G401.6 (cell line): ENCODE results near the gene CH25H.
A peak's percentile ranks its signal among the peaks of the same experiment; 100 is the strongest.
"Not testable (repeated sequence)": the region's sequence is repeated elsewhere in the genome, so short reads cannot be mapped to it uniquely, and the experiment has no call there.

ENCODE experiments used
- FAIRE-seq: peaks from 2 replicates; lab custom pipeline; 2012; peaks lifted over from hg19 to GRCh38; lab: Jason Lieb, UNC

CH25H gene, protein sequence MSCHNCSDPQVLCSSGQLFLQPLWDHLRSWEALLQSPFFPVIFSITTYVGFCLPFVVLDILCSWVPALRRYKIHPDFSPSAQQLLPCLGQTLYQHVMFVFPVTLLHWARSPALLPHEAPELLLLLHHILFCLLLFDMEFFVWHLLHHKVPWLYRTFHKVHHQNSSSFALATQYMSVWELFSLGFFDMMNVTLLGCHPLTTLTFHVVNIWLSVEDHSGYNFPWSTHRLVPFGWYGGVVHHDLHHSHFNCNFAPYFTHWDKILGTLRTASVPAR

DNA sequence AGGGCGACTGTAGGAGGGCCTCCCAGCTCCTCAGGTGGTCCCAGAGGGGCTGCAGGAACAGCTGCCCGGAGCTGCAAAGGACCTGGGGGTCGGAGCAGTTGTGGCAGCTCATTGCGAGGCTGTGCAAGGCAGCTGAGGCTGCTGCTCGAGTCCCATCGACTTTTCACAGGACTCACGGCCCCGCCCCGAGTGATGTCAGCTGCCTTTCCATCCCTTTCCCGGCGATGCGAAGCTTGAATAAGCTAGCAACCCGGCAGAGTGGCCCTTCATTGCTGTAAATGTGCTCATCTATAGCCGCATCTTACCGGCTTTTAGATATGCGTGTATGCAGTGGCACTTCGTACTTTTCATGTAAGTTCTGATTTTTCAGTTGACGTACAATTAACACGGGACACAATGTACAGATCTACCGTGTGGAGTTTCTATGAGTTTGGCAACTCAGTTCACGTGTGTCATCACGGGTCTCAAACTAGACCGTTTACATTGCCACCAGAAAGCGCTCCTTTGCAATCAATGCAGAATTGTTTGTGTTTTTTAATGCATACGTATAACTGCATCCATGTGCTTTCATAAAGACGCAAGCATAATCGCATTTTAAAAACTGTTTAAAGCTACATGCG is at the start of gene CH25H:
Gene CH25H (minus strand): TSS at position 137 of the 620 bp plus-strand sequence. CDS start 25 bp downstream, at position 112.
- FAIRE-seq = no peak

DNA sequence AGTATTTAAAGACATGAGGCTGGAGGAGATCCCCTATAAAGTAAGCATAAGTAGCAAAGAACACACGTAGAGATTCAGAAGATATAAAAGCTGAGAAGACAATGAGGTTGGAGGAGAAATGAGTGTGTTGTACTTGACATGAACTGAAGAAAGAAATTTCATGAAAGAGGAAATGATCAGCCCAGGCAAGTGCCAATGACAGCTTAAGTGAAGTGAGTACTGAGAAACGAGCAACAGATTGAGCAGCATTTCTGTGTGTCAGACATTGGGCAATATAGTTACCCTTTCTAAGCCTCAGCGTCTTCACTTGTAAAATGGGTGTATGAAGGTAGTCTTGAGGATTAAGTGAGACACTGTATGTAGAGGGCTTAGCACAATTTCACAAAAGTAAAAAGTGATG is 49.2 kb upstream of the CH25H start:
- FAIRE-seq = no peak

DNA sequence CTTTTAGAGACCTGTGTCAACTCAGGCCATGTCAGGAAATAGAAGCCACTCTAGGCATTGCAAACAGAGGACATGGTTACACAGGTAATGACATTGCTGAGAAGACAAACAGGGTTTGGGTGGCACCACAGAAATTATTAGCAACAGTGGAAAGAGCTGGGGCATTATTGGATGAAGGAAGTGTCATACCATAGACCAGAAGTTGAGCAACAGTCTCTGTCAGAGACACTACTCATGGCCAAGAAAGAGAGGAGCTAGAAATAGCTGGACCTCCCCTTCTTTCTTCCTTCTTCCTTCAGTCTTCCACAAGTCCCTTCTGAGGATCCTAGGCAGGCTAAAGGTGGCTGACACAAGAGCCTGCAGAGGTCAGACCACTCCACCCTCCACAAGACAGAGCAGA is 48.7 kb upstream of the CH25H start:
- no peak for FAIRE-seq

DNA sequence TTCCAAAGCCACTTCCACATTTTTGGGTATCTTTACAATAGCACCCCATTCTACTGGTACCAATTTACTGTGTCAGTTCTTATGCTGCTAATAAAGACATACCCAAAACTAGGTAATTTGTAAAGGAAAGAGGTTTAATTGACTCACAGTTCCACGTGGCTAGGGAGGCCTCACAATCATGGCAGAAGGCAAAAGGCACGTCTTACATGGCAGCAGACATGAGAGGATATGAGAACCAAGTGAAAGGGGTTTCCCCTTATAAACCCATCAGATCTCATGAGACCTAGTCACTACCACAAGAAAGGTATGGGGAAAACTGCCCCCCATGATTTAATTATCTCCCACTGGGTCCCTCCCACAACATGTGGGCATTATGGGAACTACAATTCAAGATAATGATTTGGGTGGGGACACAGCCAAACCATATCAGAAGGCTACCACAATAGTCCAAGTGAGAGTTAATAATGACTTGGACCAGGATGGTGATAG is 48.0 kb upstream of the CH25H start:
- not testable (repeated sequence) for FAIRE-seq

DNA sequence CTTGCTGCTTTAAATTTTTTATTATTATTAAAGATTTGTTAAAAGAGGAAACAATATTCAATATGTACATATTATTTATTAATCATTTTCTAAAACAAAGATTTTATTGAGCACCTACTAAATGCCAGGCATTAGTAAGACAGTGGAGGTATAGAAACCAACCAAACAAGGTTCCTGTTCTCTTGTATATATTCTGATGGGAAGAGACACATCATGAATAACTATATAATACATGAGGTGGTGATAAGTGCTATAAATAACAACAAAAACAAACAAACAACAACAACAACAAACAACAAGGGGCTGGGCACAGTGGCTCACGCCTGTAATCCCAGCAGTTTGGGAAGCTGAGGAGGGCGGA is 45.1 kb upstream of the CH25H start:
- no peak for FAIRE-seq

DNA sequence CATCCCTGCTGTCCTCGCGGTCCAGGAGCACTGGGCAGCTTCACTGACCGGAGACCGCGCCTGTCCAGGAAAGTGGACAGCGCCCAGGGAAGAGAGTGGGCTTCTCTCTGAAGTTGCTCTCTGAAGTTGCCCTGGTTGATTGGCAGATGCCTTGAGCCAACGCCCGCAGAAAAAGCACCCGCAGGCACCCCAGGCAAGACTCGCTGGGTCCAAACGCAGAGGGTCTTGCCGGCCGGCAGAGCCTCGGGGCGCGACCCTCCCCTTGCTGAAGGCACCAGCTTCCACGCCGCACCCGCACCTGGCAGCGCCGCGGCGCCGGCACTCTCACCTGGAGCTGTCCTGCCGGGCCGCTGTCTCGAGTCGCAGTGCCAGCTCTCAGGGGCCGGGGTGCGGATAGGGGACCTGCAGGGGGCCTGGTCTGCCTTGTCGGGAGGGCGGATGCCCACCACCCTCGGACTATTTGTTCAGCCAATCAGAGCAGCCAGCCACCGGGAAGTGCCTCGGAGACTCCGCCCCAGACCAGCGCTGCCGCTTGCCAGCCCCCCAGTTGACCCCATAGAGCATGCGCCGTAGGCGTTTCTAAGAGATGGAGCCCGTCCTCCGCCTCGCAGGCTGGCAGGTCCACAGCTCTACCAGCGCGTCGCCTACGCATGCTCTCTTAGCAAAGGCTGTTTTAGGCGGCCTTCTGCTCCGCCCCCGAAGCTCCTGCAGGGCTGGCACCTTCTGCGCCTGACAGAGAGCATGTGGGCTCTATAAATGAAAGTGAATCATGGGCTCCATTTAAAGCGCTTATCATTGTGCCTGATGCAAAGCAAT is 44.5 kb upstream of the CH25H start, which contains the start of gene LIPA:
Gene LIPA (minus strand): TSS at position 367 of the 816 bp plus-strand sequence. CDS start 4,127 bp downstream, outside the sequence.
- FAIRE-seq = peak; percentile 95

DNA sequence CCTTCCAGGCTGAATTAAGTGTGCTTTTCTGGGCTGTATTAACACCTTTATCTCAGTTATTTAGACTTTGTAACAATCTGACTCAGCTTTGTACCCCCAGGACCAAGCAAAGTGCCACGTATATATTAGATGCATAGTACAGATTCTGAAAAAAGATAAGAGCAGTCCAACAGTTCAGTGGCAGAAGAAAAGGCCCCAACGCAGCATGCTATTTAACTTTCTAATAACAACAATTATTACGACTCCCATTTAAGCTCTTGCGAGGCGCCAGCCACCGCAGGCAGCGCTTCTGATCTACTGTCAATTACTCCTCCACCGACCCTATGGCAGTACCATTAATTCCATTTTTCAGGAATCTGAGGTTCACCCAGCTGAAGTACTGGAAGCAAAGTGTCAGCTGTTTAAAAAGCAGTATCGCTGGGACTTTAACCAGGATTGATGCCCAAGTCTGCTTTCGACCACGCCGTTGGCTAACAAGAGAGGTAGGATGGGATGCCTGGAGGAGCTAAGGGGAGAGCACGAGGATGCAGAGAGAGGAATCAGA is 43.8 kb upstream of the CH25H start:
- no peak for FAIRE-seq

DNA sequence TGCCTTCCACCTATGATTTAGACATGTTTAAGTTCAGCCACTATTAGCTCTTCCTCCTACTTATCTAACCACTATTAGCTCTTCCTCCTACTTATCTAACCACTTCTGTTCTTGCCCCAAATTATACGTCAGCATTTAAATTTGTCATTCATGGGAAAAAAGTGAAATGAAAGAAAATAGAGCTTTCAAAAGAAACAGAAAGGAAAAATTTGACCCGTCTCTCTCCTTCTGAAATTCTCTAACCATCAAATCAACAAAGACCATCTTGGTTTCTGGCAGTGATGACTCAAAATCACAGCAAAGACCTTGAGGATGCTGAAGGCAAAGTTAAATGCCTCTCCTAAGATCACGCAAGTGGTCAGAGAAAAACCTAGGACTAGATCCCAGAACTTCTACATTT is 41.9 kb upstream of the CH25H start:
- no peak for FAIRE-seq

DNA sequence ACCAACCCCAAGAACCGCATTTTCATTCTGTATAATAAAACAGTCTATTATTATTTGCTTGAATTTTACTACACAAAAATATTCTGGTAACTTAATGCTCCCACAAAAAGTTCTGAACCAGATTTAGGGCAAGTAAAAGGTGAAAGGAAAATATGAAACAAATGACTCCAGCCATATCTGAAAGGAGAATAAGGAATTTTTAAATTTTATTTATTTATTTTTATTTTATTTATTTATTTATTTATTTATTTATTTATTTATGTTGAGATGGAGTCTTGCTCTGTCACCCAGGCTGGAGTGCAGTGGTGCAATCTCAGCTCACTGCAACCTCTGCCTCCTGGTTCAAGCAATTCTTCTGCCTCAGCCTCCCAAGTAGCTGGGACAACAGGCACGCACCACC is 40.5 kb upstream of the CH25H start:
- FAIRE-seq = not testable (repeated sequence)

DNA sequence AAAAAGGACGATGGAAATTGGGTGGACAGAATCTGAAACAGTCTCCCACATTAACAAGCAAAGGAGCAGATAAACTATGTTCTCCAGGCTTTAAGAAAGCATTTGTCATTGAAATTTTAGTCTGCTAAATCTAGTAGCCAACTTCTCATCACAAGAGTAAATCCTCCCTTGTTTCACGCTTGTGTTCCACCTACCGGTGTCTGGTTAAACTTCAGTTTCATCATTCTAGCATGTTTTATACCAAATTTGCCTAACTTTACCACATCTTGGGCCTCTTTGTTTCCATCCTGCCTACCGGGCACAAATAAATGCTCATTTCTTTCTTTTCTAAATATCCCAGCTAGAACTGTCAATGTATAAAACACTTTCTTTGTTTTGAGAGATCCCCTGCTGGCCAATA is 38.7 kb upstream of the CH25H start:
- FAIRE-seq = no peak

DNA sequence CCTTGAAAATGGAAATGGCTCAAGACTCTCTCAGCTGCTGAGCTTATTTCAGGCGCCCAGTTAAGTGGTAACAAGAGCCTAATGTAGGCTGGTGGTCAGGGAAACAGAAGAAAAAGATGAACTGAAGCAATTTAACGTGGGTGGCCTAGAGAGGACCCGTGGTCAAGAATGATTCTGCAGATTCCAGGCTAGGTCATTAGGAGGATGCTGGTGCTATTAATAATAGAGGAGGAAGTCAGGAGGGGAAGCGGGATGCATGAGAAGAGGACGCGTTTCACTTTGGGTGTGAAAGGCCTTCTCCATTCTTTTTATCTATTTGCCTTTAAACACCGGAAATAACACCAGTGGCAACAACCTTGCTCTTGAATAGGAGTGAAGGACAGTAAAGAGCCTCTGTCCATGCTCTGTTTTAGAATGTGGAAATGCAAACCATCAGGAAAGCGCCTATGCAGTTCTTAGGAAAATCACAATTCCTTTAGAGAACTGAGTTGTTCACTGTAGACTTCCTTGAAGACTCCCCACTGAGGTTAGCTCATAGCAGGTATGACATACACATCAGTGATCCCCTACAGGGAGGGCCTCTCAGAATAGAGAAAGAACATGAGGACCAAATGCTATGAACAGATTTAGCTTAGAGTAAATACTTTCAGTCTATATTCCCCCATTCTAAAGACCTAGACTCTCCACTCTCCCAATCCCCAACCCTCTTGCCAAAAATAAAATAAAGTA is 35.9 kb upstream of the CH25H start:
- no peak for FAIRE-seq

DNA sequence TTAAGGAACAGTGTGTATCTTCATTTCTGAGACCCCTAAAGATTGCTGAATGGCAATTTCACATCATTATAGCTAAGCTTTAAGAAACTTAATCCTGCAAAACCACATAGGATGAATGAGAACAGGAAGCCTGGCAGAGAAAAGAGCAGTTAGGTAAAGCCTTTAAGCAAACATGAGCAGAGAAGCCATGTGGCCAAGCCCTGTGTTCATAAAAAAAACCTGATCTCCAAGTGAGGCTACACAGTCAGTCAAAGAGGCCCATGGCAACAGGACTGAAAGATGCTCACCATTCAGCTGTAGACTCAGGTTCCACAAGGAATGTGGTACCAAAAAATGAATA is 35.2 kb upstream of the CH25H start:
- no peak for FAIRE-seq

DNA sequence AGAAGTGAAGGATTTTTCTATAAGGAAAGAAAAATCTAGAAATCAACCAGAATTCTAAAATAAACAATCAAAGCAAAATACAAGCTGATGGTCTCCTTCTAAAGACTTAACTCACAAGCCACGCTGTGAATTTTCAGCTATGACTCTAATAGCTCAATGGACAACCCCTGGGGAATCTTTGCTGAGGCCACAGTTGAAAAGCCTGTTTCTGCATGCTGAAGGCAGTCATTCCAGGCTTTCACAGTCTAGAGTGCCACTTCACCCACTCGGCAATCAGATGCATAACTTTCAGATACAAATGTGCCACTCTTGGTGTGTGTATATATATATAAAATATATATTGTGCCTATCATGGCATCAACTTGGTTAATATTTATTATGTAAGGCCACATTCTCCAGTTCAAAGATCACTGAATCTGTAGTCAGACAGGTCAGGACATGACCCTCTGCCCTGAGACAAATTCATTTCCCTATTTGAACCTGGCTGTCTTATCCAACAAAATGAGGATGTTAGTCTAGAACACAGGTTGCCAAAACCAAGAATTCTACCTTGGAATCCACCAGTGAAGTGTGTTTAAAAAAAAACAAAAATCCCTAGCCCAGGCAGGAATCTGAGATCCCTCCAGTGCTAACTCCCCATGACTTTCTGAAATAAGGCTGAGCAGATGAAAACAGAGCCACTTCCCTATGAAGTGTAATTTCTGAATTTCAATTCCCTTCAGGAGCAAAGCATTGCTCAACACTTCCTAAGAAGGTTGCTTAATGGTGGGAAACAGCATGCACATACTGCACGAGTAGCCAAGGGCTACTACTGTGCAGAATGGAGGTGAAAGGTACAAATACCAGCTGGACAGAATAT is 34.6 kb upstream of the CH25H start:
- no peak for FAIRE-seq

DNA sequence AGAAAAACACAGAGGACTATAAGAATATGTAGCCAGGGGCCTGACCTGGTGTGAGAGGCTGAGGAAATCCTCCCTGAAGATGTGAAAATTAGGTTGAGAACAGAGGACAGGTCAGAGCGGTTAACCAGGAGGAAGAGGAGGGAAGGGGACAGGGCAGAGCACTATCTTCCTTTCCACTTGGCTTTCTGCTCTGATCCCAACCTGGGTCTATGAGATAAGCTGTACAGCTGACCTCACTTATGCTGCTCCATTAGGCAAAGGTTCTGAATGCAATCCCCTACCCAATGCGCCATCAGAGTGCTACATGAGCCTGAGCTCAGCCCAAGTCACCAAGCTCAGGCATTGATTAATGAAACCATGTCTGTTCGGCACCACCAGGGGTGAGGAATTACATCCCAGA is 33.9 kb upstream of the CH25H start:
- no peak for FAIRE-seq

DNA sequence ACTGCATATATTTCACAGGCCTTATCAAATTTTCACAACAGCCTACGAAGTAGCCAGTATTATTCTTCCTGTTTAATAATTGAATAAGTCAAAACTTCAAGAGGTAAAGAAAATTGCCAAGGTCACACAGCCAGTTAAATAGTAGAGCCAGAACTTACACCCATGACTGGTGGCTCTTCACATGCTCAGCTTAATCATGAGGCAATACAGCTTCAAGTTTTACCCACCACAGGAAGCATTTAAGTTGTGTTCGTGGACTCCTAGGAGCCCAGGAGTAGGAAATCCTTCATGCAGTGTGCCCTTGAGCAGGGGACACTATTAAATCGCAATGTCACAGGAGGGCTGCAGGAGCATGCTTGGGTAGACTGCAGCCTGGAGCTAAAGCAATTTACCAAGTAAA is 33.4 kb upstream of the CH25H start:
- no peak for FAIRE-seq

DNA sequence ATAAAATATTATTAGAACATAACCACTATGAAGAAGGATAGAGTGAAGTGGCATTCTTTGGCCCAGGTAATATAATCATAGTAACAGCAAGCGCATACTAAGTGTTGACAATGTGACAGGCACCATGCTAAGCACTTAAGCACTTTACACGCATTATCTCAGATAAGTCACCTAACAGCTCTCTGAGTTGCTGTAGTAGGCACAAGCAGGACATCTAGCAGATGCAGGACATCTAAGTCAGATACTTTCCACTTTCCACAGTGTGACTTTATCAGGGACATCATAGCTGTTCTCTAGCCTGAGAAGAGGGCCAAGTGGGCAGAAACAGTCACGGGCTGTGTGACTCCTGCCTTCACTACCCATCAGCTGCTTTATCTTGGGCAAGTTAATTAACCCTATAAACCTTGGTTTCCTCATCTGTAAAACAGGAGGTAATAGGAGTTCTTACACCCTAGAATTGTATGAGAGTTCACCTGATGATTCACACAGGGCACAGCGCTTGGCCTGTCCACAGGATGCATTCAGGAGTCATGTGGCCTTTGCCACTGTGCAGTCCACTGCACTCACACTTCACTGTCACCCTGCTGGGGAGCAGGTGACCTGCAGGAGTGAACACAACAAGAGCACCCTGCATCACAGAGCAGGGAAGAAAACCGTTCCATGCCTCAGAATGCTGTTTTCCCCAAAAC is 32.0 kb upstream of the CH25H start:
- no peak for FAIRE-seq

DNA sequence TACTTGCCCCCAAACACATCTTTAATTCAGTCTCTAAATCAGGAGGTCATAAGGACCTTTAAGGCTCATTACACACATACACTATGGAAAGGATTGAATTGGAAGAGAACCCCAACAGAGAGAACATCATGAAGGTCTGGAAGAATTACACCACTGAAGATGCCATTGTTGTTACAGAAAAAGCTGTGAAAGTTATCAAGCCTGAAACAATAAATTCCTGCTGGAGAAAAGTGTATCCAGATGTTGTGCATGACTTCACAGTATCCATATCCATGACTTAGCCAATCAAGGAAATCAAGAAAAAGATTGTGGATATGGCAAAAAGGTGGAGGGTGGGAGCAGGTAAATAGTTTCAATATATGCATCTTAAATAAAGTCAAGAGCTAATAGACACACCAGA is 30.7 kb upstream of the CH25H start:
- FAIRE-seq = no peak

DNA sequence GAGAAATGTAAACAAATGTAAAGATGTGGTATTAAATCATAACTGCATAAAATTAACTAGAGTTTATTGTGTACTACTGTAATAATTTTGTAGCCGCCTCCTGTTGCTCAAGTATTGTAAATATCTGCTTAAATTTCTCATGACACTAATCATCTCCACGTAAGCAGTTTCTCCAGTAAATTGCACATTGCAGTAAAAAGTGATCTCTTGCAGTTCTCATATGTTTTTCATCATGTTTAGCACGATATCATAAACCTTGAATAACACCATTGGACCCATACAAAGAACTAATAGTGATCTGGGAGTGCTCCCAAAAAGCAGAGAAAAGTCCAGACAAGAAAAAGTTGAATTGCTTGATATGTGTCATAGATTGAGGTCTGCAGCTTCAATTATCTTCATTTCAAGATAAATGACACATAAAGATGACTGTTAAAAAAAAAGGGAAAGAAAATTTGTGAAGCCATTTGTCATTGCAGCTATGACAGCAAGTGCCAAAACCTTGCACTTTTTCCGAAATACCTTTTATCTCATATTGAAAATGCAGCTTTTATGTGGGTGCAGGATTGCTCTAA is 29.2 kb upstream of the CH25H start:
- FAIRE-seq = no peak

DNA sequence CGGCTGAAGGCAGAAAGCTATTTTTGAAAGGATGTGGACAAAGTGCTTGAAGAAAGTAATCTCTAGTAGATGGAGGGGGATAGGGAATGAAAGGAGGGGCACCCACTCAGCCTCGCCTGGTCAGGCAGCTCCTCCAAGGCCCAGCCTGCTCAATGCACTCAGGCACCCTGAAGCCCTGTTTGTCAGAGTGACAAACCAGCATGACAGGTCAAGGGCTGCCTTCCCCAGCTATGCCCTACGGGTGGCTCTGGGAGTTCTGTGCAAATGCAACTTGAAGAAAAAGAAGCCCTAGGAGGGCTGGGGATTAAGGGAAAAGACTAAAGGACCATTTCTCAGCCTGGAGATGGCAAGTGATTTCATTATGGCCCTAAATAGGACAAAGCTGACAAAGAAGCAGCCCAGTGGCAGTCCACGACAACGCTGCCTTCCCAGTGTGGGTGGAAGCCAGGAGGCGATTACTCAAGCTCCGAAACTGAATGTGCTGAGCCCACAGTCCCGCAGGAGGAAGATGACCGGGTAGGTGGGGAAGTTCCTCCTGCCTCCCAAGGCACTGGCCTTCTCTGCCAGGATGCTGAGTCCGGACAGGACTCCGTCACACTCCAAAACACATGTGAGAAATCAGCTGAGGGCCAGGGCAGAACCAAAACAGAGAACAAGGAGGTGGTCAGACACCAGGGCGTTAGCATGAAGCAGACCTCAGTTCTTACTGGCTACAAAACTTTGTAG is 28.1 kb upstream of the CH25H start:
- FAIRE-seq = no peak

DNA sequence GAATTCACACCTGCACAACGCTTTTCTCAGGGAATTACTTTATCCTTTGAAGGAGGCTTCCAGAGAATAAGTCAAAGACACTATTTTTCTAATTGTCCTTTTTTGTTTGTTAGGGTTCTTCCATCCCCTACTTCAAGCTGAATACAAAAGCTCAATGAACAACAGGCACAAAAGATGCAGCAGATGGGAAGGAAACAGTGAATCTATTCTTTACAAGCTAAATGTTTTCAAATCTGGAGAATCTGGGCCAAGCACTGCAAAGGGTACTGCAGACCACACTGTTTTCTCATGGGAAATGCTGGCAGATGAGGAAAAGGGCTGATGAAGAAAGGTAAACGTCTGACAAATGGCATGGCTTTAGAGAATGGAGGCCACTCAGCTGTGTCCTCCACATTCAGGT is 25.9 kb upstream of the CH25H start:
- no peak for FAIRE-seq
